K562 (cell line): ENCODE measurements around the gene APLP1. TPM values are rescaled to one million over a fixed set of nuclear protein-coding genes. Genes with fewer than 3 reads are reported as not detected.

Experiments
- DNMT1 ChIP-seq: fragments of 450-650 bp; IDR thresholded peaks from 2 replicates; pipeline ENCODE4 v1.6.1; 2016; ENCODE audit warnings: antibody characterized with exemption, mild to moderate bottlenecking
- GATAD2B ChIP-seq: fragments of 450-650 bp; IDR thresholded peaks from 2 replicates; pipeline ENCODE4 v1.6.1; 2017; ENCODE audit warnings: mild to moderate bottlenecking, borderline replicate concordance
- MAZ ChIP-seq, 2 experiments: fragments of 450-650 bp in 1 of 2; sonication (generic) in 1 of 2; formaldehyde crosslinking; IDR thresholded peaks in 1 of 2; conservative IDR thresholded peaks in 1 of 2; 2 replicates each; pipeline versions ENCODE4 v1.4.0 to v1.5.0; 2020; ENCODE audit warnings: mild to moderate bottlenecking in 1 of 2, missing genetic modification reagents in 1 of 2
- MCM3 ChIP-seq: fragments of 450-650 bp; IDR thresholded peaks from 2 replicates; pipeline ENCODE4 v1.6.1; 2016
- NFE2 ChIP-seq: IDR thresholded peaks from 2 replicates; pipeline ENCODE4 v1.6.1; 2014; ENCODE audit warnings: antibody characterized with exemption, low read depth
- TCF7 ChIP-seq: sonication (generic); IDR thresholded peaks from 2 replicates; pipeline ENCODE4 v1.6.1; 2016; ENCODE audit warnings: antibody characterized with exemption, borderline replicate concordance
- ZFPM2 ChIP-seq: fragments of 250-450 bp; sonication (Bioruptor Pico); IDR thresholded peaks from 2 replicates; pipeline ENCODE4 v1.5.1; 2022; ENCODE audit warnings: mild to moderate bottlenecking
- ZNF12 ChIP-seq: sonication (generic); formaldehyde crosslinking; IDR thresholded peaks from 2 replicates; pipeline ENCODE4 v1.4.0; 2020; ENCODE audit warnings: mild to moderate bottlenecking, missing genetic modification reagents
- ZNF347 ChIP-seq: fragments of 450-650 bp; formaldehyde crosslinking; IDR thresholded peaks from 2 replicates; pipeline ENCODE4 v1.4.0; 2020; ENCODE audit warnings: low read depth, mild to moderate bottlenecking, moderate library complexity
- ZNF354B ChIP-seq: fragments of 250-450 bp; sonication (Bioruptor Pico); IDR thresholded peaks from 2 replicates; pipeline ENCODE4 v1.4.0; 2020
- polyA plus RNA-seq, 8 experiments: library from polyadenylated mRNA; depleted of rRNA in 4 of 8; stranded (reverse) in 5 of 8; unstranded in 3 of 8; fragments of >200 nt; fragmentation: Nextera tagmentation in 2 of 8; fragmentation: Illumina TruSeq in 1 of 8; extraction: Ambion mirVana in 2 of 8; extraction: Trizol in 1 of 8; gene quantifications; 2 replicates each; pipeline versions ENCODE4 v1.2.1 to v1.2.3, GENCODE V29; 2011 to 2014; ENCODE audit warnings: inconsistent platforms in 1 of 8, missing spikeins in 1 of 8
- total RNA-seq, 7 experiments: library from RNA; depleted of rRNA in 6 of 7; stranded (reverse); fragments of >200 nt in 6 of 7; fragmentation: Illumina TruSeq in 2 of 7; extraction: Trizol in 2 of 7; gene quantifications; 2 replicates each; pipeline versions ENCODE4 v1.2.1 to v1.2.3, GENCODE V29; 2011 to 2021; ENCODE audit warnings: low replicate concordance in 1 of 7
- TF ChIP-seq, protein P1 (sequence below): sonication (generic); formaldehyde crosslinking; IDR thresholded peaks from 2 replicates; pipeline ENCODE4 v1.8.1; 2022; ENCODE audit warnings: missing genetic modification reagents
- TF ChIP-seq, protein P2 (sequence below): fragments of 250-450 bp; sonication (Bioruptor Pico); IDR thresholded peaks from 2 replicates; pipeline ENCODE4 v1.8.0; 2022; ENCODE audit warnings: moderate library complexity, mild to moderate bottlenecking, inconsistent platforms
- TF ChIP-seq, protein P3 (sequence below): IDR thresholded peaks from 2 replicates; pipeline ENCODE4 v1.6.1; 2016; ENCODE audit warnings: missing genetic modification characterization, missing compliant biosample characterization
- TF ChIP-seq, protein P4 (sequence below): fragments of 200-600 bp; sonication (generic); IDR thresholded peaks from one replicate; pipeline ENCODE4 v1.6.1; 2012; ENCODE audit warnings: mild to moderate bottlenecking, low read depth, low read length, inconsistent platforms

APLP1 gene
- total and polyA plus RNA-seq, 9 of the 15 experiments (the other 6 are each of a cell fraction or from before 2014, with no cell fraction given): 0.69 to 9.9 (median 4.7) TPM

DNA sequence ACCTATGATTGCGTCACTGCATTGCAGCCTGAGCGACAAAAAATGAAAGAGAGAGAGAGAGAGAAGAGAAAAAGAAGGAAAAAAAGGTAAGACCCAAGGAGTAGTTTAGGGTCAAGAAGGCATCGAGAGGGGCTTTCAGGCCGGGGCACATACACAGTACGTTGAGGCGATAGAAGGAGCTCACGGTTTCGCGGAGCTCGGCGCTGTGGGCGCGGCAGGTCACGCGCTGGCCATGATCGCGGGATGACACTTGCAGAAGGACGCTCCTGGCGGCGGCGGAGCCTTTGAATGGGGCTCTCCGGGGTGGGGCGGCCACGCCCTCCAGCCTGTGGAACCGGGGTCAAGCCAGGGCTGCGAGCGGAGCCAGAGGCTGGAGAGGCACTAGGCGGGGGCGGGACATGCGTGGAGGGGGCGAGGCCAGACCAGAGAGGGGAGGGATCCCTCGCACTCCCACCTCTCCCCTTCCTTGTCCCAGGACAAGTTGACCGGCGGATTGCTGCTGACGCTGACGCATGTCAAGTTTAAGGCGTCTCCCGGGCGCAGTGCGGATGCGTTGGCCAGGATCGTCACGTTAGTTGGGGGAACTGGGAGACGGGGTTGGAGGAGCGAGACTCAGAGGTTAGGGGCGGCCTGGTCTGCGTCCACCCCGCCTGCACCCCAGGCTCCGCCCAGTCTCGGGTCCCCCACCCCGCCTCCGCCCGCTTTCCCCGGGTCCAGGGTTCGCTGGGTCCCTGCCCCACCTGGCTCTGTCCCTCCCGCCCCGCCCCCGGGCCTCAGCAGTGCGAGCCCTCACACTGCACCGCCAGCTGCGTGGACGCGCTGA lies 22.9 kb upstream of the APLP1 start (continued):
- TF ChIP-seq MCM3 (no peak), NFE2 (no peak), ZFPM2 (CRISPR knock-in tag) (no peak), MAZ (CRISPR knock-in tag; conservative IDR thresholded peaks at IDR 0.05 in 1 of 2, IDR thresholded peaks at IDR 0.05 in 1 of 2) (peak in 1 of 2 experiments; percentile 50; a peak in 3 of 4 replicates), DNMT1 (no peak), ZNF354B (CRISPR knock-in tag) (no peak), ZNF12 (CRISPR knock-in tag) (no peak), ZNF347 (no peak), GATAD2B (no peak), TCF7 (no peak)
- TF ChIP-seq, protein P1, sequence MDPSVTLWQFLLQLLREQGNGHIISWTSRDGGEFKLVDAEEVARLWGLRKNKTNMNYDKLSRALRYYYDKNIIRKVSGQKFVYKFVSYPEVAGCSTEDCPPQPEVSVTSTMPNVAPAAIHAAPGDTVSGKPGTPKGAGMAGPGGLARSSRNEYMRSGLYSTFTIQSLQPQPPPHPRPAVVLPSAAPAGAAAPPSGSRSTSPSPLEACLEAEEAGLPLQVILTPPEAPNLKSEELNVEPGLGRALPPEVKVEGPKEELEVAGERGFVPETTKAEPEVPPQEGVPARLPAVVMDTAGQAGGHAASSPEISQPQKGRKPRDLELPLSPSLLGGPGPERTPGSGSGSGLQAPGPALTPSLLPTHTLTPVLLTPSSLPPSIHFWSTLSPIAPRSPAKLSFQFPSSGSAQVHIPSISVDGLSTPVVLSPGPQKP (CRISPR knock-in tag): no peak
- TF ChIP-seq, protein P2, sequence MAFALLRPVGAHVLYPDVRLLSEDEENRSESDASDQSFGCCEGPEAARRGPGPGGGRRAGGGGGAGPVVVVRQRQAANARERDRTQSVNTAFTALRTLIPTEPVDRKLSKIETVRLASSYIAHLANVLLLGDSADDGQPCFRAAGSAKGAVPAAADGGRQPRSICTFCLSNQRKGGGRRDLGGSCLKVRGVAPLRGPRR (CRISPR knock-in tag): no peak
- TF ChIP-seq, protein P3, sequence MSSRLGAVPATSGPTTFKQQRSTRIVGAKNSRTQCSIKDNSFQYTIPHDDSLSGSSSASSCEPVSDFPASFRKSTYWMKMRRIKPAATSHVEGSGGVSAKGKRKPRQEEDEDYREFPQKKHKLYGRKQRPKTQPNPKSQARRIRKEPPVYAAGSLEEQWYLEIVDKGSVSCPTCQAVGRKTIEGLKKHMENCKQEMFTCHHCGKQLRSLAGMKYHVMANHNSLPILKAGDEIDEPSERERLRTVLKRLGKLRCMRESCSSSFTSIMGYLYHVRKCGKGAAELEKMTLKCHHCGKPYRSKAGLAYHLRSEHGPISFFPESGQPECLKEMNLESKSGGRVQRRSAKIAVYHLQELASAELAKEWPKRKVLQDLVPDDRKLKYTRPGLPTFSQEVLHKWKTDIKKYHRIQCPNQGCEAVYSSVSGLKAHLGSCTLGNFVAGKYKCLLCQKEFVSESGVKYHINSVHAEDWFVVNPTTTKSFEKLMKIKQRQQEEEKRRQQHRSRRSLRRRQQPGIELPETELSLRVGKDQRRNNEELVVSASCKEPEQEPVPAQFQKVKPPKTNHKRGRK (tag): no peak
- TF ChIP-seq, protein P4, sequence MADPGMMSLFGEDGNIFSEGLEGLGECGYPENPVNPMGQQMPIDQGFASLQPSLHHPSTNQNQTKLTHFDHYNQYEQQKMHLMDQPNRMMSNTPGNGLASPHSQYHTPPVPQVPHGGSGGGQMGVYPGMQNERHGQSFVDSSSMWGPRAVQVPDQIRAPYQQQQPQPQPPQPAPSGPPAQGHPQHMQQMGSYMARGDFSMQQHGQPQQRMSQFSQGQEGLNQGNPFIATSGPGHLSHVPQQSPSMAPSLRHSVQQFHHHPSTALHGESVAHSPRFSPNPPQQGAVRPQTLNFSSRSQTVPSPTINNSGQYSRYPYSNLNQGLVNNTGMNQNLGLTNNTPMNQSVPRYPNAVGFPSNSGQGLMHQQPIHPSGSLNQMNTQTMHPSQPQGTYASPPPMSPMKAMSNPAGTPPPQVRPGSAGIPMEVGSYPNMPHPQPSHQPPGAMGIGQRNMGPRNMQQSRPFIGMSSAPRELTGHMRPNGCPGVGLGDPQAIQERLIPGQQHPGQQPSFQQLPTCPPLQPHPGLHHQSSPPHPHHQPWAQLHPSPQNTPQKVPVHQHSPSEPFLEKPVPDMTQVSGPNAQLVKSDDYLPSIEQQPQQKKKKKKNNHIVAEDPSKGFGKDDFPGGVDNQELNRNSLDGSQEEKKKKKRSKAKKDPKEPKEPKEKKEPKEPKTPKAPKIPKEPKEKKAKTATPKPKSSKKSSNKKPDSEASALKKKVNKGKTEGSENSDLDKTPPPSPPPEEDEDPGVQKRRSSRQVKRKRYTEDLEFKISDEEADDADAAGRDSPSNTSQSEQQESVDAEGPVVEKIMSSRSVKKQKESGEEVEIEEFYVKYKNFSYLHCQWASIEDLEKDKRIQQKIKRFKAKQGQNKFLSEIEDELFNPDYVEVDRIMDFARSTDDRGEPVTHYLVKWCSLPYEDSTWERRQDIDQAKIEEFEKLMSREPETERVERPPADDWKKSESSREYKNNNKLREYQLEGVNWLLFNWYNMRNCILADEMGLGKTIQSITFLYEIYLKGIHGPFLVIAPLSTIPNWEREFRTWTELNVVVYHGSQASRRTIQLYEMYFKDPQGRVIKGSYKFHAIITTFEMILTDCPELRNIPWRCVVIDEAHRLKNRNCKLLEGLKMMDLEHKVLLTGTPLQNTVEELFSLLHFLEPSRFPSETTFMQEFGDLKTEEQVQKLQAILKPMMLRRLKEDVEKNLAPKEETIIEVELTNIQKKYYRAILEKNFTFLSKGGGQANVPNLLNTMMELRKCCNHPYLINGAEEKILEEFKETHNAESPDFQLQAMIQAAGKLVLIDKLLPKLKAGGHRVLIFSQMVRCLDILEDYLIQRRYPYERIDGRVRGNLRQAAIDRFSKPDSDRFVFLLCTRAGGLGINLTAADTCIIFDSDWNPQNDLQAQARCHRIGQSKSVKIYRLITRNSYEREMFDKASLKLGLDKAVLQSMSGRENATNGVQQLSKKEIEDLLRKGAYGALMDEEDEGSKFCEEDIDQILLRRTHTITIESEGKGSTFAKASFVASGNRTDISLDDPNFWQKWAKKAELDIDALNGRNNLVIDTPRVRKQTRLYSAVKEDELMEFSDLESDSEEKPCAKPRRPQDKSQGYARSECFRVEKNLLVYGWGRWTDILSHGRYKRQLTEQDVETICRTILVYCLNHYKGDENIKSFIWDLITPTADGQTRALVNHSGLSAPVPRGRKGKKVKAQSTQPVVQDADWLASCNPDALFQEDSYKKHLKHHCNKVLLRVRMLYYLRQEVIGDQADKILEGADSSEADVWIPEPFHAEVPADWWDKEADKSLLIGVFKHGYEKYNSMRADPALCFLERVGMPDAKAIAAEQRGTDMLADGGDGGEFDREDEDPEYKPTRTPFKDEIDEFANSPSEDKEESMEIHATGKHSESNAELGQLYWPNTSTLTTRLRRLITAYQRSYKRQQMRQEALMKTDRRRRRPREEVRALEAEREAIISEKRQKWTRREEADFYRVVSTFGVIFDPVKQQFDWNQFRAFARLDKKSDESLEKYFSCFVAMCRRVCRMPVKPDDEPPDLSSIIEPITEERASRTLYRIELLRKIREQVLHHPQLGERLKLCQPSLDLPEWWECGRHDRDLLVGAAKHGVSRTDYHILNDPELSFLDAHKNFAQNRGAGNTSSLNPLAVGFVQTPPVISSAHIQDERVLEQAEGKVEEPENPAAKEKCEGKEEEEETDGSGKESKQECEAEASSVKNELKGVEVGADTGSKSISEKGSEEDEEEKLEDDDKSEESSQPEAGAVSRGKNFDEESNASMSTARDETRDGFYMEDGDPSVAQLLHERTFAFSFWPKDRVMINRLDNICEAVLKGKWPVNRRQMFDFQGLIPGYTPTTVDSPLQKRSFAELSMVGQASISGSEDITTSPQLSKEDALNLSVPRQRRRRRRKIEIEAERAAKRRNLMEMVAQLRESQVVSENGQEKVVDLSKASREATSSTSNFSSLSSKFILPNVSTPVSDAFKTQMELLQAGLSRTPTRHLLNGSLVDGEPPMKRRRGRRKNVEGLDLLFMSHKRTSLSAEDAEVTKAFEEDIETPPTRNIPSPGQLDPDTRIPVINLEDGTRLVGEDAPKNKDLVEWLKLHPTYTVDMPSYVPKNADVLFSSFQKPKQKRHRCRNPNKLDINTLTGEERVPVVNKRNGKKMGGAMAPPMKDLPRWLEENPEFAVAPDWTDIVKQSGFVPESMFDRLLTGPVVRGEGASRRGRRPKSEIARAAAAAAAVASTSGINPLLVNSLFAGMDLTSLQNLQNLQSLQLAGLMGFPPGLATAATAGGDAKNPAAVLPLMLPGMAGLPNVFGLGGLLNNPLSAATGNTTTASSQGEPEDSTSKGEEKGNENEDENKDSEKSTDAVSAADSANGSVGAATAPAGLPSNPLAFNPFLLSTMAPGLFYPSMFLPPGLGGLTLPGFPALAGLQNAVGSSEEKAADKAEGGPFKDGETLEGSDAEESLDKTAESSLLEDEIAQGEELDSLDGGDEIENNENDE: no peak
